Testis (tissue), 3 donors: ENCODE measurements around the gene C3orf20. TPM values are rescaled to one million over a fixed set of nuclear protein-coding genes. Genes with fewer than 3 reads are reported as not detected.

ENCODE experiments used
- DNase-seq: peaks from one replicate; pipeline ENCODE4 v3.0.0-alpha.2; 2019
- H3K27ac ChIP-seq, 2 donors: fragments of 200-600 bp; sonication (generic); one replicate each; pipeline ENCODE4 v1.5.1; 2019
- H3K27me3 ChIP-seq: fragments of 200-600 bp; sonication (generic); one replicate; pipeline ENCODE4 v1.5.1; 2019
- H3K36me3 ChIP-seq: fragments of 200-600 bp; sonication (generic); one replicate; pipeline ENCODE4 v1.5.1; 2017; ENCODE audit warnings: low read depth; ENCODE audit errors: missing control alignments
- H3K4me1 ChIP-seq: fragments of 200-600 bp; sonication (generic); one replicate; pipeline ENCODE4 v1.5.1; 2019
- H3K4me3 ChIP-seq, 2 donors: fragments of 200-600 bp; sonication (generic); one replicate each; pipeline ENCODE4 v1.5.1; 2017 to 2019
- H3K9me3 ChIP-seq: fragments of 200-600 bp; sonication (generic); one replicate; pipeline ENCODE4 v1.5.1; 2017
- POLR2A ChIP-seq: fragments of 450-650 bp; IDR thresholded peaks from one replicate; pipeline ENCODE4 v1.6.1; 2017; ENCODE audit warnings: antibody characterized with exemption, mild to moderate bottlenecking, moderate library complexity
- WGBS, 2 donors: methylation state at CpG; one replicate each; pipeline ENCODE4 v1.1.5; 2018; 5-methylcytosine and 5-hydroxymethylcytosine counted together
- intact Hi-C: fragments of 100-400 bp; cut with DNase I; formaldehyde crosslinking; loops from one replicate; pipeline ENCODE4 v1.15.1; 2023; ENCODE audit warnings: low total_unique reads
- polyA plus RNA-seq: library from polyadenylated mRNA; stranded (reverse); fragments of 350-450 nt; fragmentation: Illumina TruSeq; extraction: RNeasy Lipid Tissue Mini Kit (QIAGEN cat#74804); gene quantifications from one replicate; pipeline ENCODE4 v1.2.3, GENCODE V29; 2014; ENCODE audit warnings: low read depth, low replicate concordance; ENCODE audit not compliant: insufficient read depth
- total RNA-seq, 2 donors: library from RNA; depleted of rRNA; stranded (reverse); fragments of >200 nt; gene quantifications; one replicate each; pipeline ENCODE4 v1.2.3, GENCODE V29; 2016
- TF ChIP-seq, protein P1 (sequence below), 3 experiments: fragments of 450-650 bp in 2 of 3; fragments of 200-600 bp in 1 of 3; sonication (generic) in 1 of 3; IDR thresholded peaks; one replicate each; pipeline ENCODE4 v1.5.1; 2016 to 2019; ENCODE audit warnings: antibody characterized with exemption in 3 of 3, mild to moderate bottlenecking in 2 of 3, moderate library complexity in 1 of 3

Gene C3orf20
- total and polyA plus RNA-seq, 3 donors from 2014 or later: 3.8 to 16.5 (median 11.0) TPM

DNA sequence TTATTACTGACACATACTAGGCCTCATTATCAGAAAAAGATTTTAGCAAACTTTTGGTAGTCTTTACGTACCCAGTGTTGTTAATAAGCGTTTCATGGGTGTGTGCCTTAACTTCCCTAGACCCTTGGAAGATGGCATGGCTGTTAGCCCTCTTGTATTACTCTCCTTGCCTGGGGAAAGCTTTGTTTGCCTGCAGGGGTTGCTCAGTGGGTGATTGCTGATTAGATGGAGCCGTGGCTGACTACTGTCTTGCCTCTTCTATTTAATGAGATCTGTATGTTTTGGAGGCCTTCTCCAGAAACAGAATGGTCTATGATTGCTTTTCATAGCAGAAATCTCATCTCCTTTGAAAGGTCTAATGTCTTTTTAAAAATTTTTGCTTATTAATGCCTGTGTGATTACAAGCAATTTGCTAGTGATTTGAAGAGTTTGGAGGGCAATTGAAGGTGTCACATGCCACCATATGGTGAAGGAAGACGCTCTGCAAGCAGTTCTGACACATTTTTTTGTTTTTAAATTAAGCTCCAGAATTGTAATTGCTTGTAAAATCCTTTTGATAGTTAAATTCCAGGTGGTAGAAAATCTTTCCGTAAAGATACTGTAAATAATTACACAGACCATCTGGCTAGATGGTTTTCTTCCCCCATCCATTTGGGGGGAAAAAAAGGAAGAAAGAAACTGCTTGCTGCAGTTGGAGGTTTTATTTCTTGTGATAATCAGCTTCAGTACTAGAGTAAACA is 11.4 kb upstream of the C3orf20 start:
- TF ChIP-seq, protein P1, sequence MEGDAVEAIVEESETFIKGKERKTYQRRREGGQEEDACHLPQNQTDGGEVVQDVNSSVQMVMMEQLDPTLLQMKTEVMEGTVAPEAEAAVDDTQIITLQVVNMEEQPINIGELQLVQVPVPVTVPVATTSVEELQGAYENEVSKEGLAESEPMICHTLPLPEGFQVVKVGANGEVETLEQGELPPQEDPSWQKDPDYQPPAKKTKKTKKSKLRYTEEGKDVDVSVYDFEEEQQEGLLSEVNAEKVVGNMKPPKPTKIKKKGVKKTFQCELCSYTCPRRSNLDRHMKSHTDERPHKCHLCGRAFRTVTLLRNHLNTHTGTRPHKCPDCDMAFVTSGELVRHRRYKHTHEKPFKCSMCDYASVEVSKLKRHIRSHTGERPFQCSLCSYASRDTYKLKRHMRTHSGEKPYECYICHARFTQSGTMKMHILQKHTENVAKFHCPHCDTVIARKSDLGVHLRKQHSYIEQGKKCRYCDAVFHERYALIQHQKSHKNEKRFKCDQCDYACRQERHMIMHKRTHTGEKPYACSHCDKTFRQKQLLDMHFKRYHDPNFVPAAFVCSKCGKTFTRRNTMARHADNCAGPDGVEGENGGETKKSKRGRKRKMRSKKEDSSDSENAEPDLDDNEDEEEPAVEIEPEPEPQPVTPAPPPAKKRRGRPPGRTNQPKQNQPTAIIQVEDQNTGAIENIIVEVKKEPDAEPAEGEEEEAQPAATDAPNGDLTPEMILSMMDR (IDR thresholded peaks at IDR 0.05): no peak
- no peak for TF ChIP-seq POLR2A
- WGBS, 2 donors: 87% methylated on average over 5 of the region's 5 CpGs
- Histone ChIP-seq H3K9me3 (no peaks in the 10 kb centered on the region), H3K4me3 (no peak overlapping the region), H3K36me3 (no peaks in the 10 kb centered on the region), H3K27me3 (no peaks in the 10 kb centered on the region), H3K4me1 (no peaks in the 10 kb centered on the region), H3K27ac (no peak overlapping the region)
- intact Hi-C loops: no loop called here
- no peak for DNase-seq

GRCh38 chr3:14664170-14664569 is 10.8 kb upstream of the C3orf20 start:
- Histone ChIP-seq H3K27ac (no peak overlapping the region), H3K36me3 (no peaks in the 10 kb centered on the region), H3K27me3 (no peaks in the 10 kb centered on the region), H3K9me3 (no peaks in the 10 kb centered on the region), H3K4me1 (no peaks in the 10 kb centered on the region), H3K4me3 (no peak overlapping the region)
- intact Hi-C loops: no loop called here
- 78 to 88% methylated on average over 3 of the region's 3 CpGs for WGBS, 2 donors
- DNase-seq: no peak
- no peak for TF ChIP-seq POLR2A
- TF ChIP-seq, protein P1 (IDR thresholded peaks at IDR 0.05): no peak

- TF ChIP-seq, protein P1 (IDR thresholded peaks at IDR 0.05): no peak
- TF ChIP-seq POLR2A: no peak
- intact Hi-C loops: loop anchor here (5.0 kb wide), 1 partner anchor 245 kb away; no protein-coding TSS in a partner anchor
- Histone ChIP-seq H3K4me1 (no peaks in the 10 kb centered on the region), H3K4me3 (no peak overlapping the region), H3K36me3 (no peaks in the 10 kb centered on the region), H3K27ac (no peak overlapping the region), H3K27me3 (no peaks in the 10 kb centered on the region), H3K9me3 (no peaks in the 10 kb centered on the region)
- no peak for DNase-seq
- WGBS, 2 donors: 87% methylated on average over 4 of the region's 4 CpGs
Measured at GRCh38 chr3:14672588-14672987, 2.4 kb upstream of the C3orf20 start.

DNA sequence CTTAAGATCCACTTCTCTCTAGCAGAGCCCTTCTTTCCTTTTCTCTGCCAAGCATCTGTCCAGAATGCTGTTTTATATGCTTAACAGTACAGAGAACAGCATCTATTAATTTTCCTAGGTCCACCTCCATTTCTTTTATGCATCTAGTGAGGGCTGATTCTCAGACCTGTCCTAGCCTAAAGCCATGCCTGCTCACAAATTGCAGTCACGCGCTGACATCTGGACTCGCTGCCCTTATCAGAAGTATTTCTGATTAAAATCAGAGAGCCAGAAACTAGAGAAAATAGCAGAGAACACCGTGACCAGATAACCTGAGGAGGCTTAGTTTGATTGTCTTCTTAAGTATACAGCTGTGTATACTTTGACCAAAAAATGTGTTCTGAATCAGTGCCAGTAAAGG is 1.9 kb downstream of the C3orf20 start:
- 69 to 76% methylated on average over 4 of the region's 4 CpGs for WGBS, 2 donors
- intact Hi-C loops: no loop called here
- TF ChIP-seq, protein P1 (IDR thresholded peaks at IDR 0.05): no peak
- no peak for TF ChIP-seq POLR2A

DNA sequence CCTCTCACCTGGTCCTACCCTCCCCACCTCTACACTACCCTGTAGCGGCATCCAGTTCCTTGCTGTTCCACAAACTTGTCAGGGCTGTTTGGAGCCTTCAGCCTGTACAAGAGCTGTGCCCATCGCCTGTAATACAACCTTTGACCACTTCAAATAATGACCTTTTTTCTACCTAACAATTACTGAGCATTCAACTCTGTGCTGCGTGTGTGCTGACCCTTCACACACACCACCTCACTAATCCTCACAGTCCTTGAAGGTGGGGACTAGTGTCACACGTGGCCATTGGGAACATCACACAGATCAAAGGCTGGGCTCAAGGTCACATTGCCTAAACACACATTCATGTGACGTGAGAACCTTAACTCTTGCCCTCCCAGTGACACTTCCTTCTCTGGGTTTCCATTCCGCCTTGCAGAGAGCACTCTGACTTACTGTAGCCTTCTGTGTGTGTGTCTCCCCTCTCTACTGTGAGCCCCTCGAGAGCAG is 3.1 kb downstream of the C3orf20 start:
- H3K36me3 ChIP-seq: no peaks in the 10 kb centered on the region
- 59 to 72% methylated on average over 7 of the region's 7 CpGs for WGBS, 2 donors
- peaks cover 6% of the 10 kb centered on the region for H3K4me1 ChIP-seq
- no peak overlapping the region for H3K27ac ChIP-seq
- H3K9me3 ChIP-seq: no peaks in the 10 kb centered on the region
- DNase-seq: no peak
- H3K27me3 ChIP-seq: no peaks in the 10 kb centered on the region
- no peak for TF ChIP-seq POLR2A
- TF ChIP-seq, protein P1 (IDR thresholded peaks at IDR 0.05): no peak
- intact Hi-C loops: no loop called here
- H3K4me3 ChIP-seq: no peak overlapping the region

More for the DNA sequence above, 1.9 kb downstream of the C3orf20 start:
- Histone ChIP-seq H3K4me1 (peaks cover 6% of the 10 kb centered on the region), H3K36me3 (no peaks in the 10 kb centered on the region), H3K4me3 (no peak overlapping the region), H3K9me3 (no peaks in the 10 kb centered on the region), H3K27ac (no peak overlapping the region), H3K27me3 (no peaks in the 10 kb centered on the region)
- no peak for DNase-seq
